ENCODE results near the gene NID2. TPM values are rescaled to one million over a fixed set of nuclear protein-coding genes. Genes with fewer than 3 reads are reported as not detected.
A peak's percentile ranks its signal among the peaks of the same experiment; 100 is the strongest.

Gene NID2
- total and polyA plus RNA-seq, 3 experiments from 2014 or later, result 0.30 TPM; not detected in 2

DNA sequence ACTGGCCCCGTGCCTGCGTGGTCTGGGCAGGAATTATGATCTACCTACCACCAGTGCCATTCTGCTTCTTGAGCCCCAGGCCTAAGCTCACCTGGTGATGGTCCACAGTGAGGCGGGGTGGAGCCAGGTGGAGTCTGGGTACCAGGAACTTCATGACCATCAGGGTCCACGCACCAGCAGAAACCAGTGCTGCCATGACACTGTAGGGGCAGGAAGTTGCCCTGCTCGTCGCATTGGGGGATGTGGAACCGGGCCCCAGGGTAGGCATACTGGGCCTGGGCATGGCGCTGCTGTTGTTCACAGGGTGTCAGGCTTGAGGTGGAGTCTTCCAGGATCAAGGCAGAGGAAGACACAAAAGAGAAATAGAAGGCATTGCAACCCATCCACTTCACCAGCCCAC is 49.9 kb downstream of the NID2 start:
- no peak overlapping the region for H3K4me3 ChIP-seq (ENCODE audit: low read length)
- Mint-ChIP-seq H3K9me3 (no peaks in the 10 kb centered on the region), H3K4me3 (no peak overlapping the region), H3K36me3 (no peaks in the 10 kb centered on the region), H3K4me1 (peaks cover 0 to 7% (median 4%) of the 10 kb centered on the region in 3 donors), H3K27me3 (peaks cover 0 to 11% of the 10 kb centered on the region in 2 donors), H3K27ac (no peak overlapping the region)
- DNase-seq, result no peak
- CTCF ChIA-PET, result interaction anchor here (0.7 kb wide), 1 partner anchor 25 kb away, joined by 3 read pairs; no protein-coding TSS in a partner anchor
- H3K27me3 ChIP-seq (ENCODE audit: insufficient read depth, low read length, poor library complexity, severe bottlenecking), result no peaks in the 10 kb centered on the region
- H3K27ac ChIP-seq (ENCODE audit: low read depth, low read length), result no peak overlapping the region
- POLR2A ChIA-PET, result no interaction called here
- no peaks in the 10 kb centered on the region for H3K36me3 ChIP-seq (ENCODE audit: insufficient read depth, low read length)
- no peaks in the 10 kb centered on the region for H3K9me3 ChIP-seq (ENCODE audit: low read length)
- peaks cover 7% of the 10 kb centered on the region for H3K4me1 ChIP-seq (ENCODE audit: insufficient read depth, low read length)

GRCh38 chr14:52018252-52018651 is 50.6 kb downstream of the NID2 start:
- Mint-ChIP-seq H3K27me3 (peaks cover 1 to 11% of the 10 kb centered on the region in 2 donors), H3K4me1 (peaks cover 0 to 7% (median 4%) of the 10 kb centered on the region in 3 donors), H3K36me3 (no peaks in the 10 kb centered on the region), H3K9me3 (no peaks in the 10 kb centered on the region), H3K27ac (peak overlapping the region in 1 of 8 donors; percentile 72), H3K4me3 (no peak overlapping the region)
- CTCF ChIA-PET, result no interaction called here
- Histone ChIP-seq H3K4me1 (ENCODE audit: insufficient read depth, low read length) (peaks cover 7% of the 10 kb centered on the region), H3K36me3 (ENCODE audit: insufficient read depth, low read length) (no peaks in the 10 kb centered on the region), H3K27ac (ENCODE audit: low read depth, low read length) (no peak overlapping the region), H3K4me3 (ENCODE audit: low read length) (no peak overlapping the region), H3K9me3 (ENCODE audit: low read length) (no peaks in the 10 kb centered on the region), H3K27me3 (ENCODE audit: insufficient read depth, low read length, poor library complexity, severe bottlenecking) (no peaks in the 10 kb centered on the region)
- POLR2A ChIA-PET, result no interaction called here
- DNase-seq, result no peak

DNA sequence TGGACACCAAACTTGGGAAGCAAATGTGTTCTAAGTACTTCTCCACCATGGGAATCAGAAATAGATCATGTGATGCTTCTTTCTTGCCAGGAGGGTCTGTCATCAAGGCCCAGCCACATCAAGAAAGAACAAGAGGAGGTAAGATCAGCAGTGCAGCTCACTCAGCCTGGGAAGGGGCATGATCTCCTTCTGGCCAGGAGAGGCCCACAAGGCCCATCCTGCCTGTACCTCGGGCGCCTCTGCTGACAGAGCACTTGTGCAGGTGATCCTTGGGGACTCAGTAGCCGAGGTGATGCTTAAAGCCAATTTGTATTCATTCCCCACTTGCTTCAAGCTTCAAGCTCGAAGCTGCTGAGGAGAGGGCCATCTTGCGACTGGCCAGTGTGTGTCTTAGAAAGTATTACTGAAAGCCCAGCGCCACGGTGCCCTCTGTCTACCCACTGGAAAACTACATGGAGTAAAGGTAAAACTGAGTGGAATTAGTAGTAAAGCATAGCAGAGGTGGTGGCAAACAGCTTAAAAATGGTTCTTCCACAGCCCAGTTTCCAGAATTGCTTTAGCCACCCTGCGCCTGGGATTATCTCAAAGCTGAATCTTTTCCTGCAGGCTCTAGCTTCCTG is 53.3 kb downstream of the NID2 start:
- peaks cover 0 to 1% (median 0%) of the 10 kb centered on the region in 3 donors for H3K4me1 Mint-ChIP-seq
- H3K27ac Mint-ChIP-seq, result no peak overlapping the region
- H3K4me3 Mint-ChIP-seq, result no peak overlapping the region
- ChIA-PET POLR2A (no interaction called here), CTCF (no interaction called here)
- H3K36me3 Mint-ChIP-seq, result peaks cover 3 to 13% (median 8%) of the 10 kb centered on the region in 3 donors
- H3K27ac ChIP-seq (ENCODE audit: low read depth, low read length), result no peak overlapping the region
- H3K4me1 ChIP-seq (ENCODE audit: insufficient read depth, low read length), result no peaks in the 10 kb centered on the region
- no peaks in the 10 kb centered on the region for H3K9me3 Mint-ChIP-seq
- H3K36me3 ChIP-seq (ENCODE audit: insufficient read depth, low read length), result peaks cover 6% of the 10 kb centered on the region
- no peak for DNase-seq
- H3K4me3 ChIP-seq (ENCODE audit: low read length), result no peak overlapping the region
- peaks cover 1 to 11% of the 10 kb centered on the region in 2 donors for H3K27me3 Mint-ChIP-seq
- H3K9me3 ChIP-seq (ENCODE audit: low read length), result no peaks in the 10 kb centered on the region
- H3K27me3 ChIP-seq (ENCODE audit: insufficient read depth, low read length, poor library complexity, severe bottlenecking), result no peaks in the 10 kb centered on the region

GRCh38 chr14:52014601-52015267 is 54.1 kb downstream of the NID2 start:
- no peaks in the 10 kb centered on the region for H3K4me1 ChIP-seq (ENCODE audit: insufficient read depth, low read length)
- Mint-ChIP-seq H3K36me3 (peaks cover 3 to 21% (median 9%) of the 10 kb centered on the region in 3 donors), H3K9me3 (no peaks in the 10 kb centered on the region), H3K4me1 (no peaks in the 10 kb centered on the region), H3K27ac (no peak overlapping the region), H3K27me3 (peaks cover 1 to 11% of the 10 kb centered on the region in 2 donors), H3K4me3 (no peak overlapping the region)
- H3K36me3 ChIP-seq (ENCODE audit: insufficient read depth, low read length), result peaks cover 13% of the 10 kb centered on the region
- no peak for DNase-seq
- no peak overlapping the region for H3K4me3 ChIP-seq (ENCODE audit: low read length)
- ChIA-PET CTCF (no interaction called here), POLR2A (no interaction called here)
- no peaks in the 10 kb centered on the region for H3K27me3 ChIP-seq (ENCODE audit: insufficient read depth, low read length, poor library complexity, severe bottlenecking)
- H3K27ac ChIP-seq (ENCODE audit: low read depth, low read length), result no peak overlapping the region
- no peaks in the 10 kb centered on the region for H3K9me3 ChIP-seq (ENCODE audit: low read length)

- Mint-ChIP-seq H3K9me3 (no peaks in the 10 kb centered on the region), H3K4me3 (no peak overlapping the region), H3K27ac (no peak overlapping the region), H3K4me1 (no peaks in the 10 kb centered on the region), H3K36me3 (peaks cover 3 to 27% (median 11%) of the 10 kb centered on the region in 3 donors), H3K27me3 (peaks cover 1 to 11% of the 10 kb centered on the region in 2 donors)
- Histone ChIP-seq H3K9me3 (ENCODE audit: low read length) (no peaks in the 10 kb centered on the region), H3K27me3 (ENCODE audit: insufficient read depth, low read length, poor library complexity, severe bottlenecking) (no peaks in the 10 kb centered on the region), H3K36me3 (ENCODE audit: insufficient read depth, low read length) (peaks cover 19% of the 10 kb centered on the region), H3K4me3 (ENCODE audit: low read length) (no peak overlapping the region), H3K4me1 (ENCODE audit: insufficient read depth, low read length) (no peaks in the 10 kb centered on the region), H3K27ac (ENCODE audit: low read depth, low read length) (no peak overlapping the region)
- DNase-seq, result no peak
- POLR2A ChIA-PET, result no interaction called here
- CTCF ChIA-PET, result no interaction called here
Observed at GRCh38 chr14:52013984-52014600, 54.8 kb downstream of the NID2 start.

DNA sequence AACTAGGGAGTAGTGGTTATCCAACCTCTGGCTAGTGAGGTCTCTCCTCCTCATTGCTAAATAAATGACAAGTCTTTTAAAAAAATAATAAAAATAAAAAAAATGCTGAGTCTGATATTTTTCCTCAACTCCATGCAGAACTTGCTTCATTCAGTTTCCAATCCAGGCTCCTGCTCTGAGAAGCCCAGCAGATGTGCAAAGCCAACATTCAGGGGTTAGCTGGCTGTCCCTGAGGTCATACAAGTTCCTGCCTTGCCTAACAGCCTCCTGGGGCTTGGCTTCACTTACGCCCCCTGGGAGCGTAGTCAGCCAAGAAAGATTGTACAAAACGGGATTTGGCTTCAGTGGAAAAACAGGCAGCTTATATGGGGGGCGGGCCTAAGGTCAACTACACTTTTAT is 56.2 kb downstream of the NID2 start:
- Mint-ChIP-seq H3K4me1 (no peaks in the 10 kb centered on the region), H3K27me3 (peaks cover 1 to 6% of the 10 kb centered on the region in 2 donors), H3K36me3 (peaks cover 3 to 41% (median 15%) of the 10 kb centered on the region in 3 donors), H3K9me3 (no peaks in the 10 kb centered on the region), H3K27ac (no peak overlapping the region), H3K4me3 (no peak overlapping the region)
- no peak overlapping the region for H3K27ac ChIP-seq (ENCODE audit: low read depth, low read length)
- peaks cover 27% of the 10 kb centered on the region for H3K36me3 ChIP-seq (ENCODE audit: insufficient read depth, low read length)
- no peak overlapping the region for H3K4me3 ChIP-seq (ENCODE audit: low read length)
- H3K4me1 ChIP-seq (ENCODE audit: insufficient read depth, low read length), result no peaks in the 10 kb centered on the region
- H3K27me3 ChIP-seq (ENCODE audit: insufficient read depth, low read length, poor library complexity, severe bottlenecking), result no peaks in the 10 kb centered on the region
- no peaks in the 10 kb centered on the region for H3K9me3 ChIP-seq (ENCODE audit: low read length)
- POLR2A ChIA-PET, result no interaction called here
- CTCF ChIA-PET, result no interaction called here
- DNase-seq, result no peak

- peaks cover 6 to 47% (median 18%) of the 10 kb centered on the region in 3 donors for H3K36me3 Mint-ChIP-seq
- no peak overlapping the region for H3K27ac Mint-ChIP-seq
- Histone ChIP-seq H3K4me3 (ENCODE audit: low read length) (no peak overlapping the region), H3K4me1 (ENCODE audit: insufficient read depth, low read length) (no peaks in the 10 kb centered on the region), H3K36me3 (ENCODE audit: insufficient read depth, low read length) (peaks cover 35% of the 10 kb centered on the region), H3K27ac (ENCODE audit: low read depth, low read length) (no peak overlapping the region), H3K27me3 (ENCODE audit: insufficient read depth, low read length, poor library complexity, severe bottlenecking) (no peaks in the 10 kb centered on the region), H3K9me3 (ENCODE audit: low read length) (no peaks in the 10 kb centered on the region)
- H3K4me3 Mint-ChIP-seq, result no peak overlapping the region
- no peaks in the 10 kb centered on the region for H3K4me1 Mint-ChIP-seq
- ChIA-PET CTCF (no interaction called here), POLR2A (no interaction called here)
- no peaks in the 10 kb centered on the region for H3K9me3 Mint-ChIP-seq
- DNase-seq, result no peak
- peaks cover 1 to 3% of the 10 kb centered on the region in 2 donors for H3K27me3 Mint-ChIP-seq
Observed at GRCh38 chr14:52011523-52011922, 57.3 kb downstream of the NID2 start.

GRCh38 chr14:52010173-52010693 is 58.6 kb downstream of the NID2 start:
- Mint-ChIP-seq H3K27me3 (peaks cover 1 to 3% of the 10 kb centered on the region in 2 donors), H3K4me3 (no peak overlapping the region), H3K36me3 (peaks cover 13 to 60% (median 22%) of the 10 kb centered on the region in 3 donors), H3K4me1 (peaks cover 0 to 3% (median 0%) of the 10 kb centered on the region in 3 donors), H3K9me3 (no peaks in the 10 kb centered on the region), H3K27ac (peak overlapping the region in 1 of 8 donors; percentile 8)
- no peaks in the 10 kb centered on the region for H3K9me3 ChIP-seq (ENCODE audit: low read length)
- no peak overlapping the region for H3K4me3 ChIP-seq (ENCODE audit: low read length)
- no peak for DNase-seq
- POLR2A ChIA-PET, result no interaction called here
- H3K4me1 ChIP-seq (ENCODE audit: insufficient read depth, low read length), result no peaks in the 10 kb centered on the region
- H3K27me3 ChIP-seq (ENCODE audit: insufficient read depth, low read length, poor library complexity, severe bottlenecking), result no peaks in the 10 kb centered on the region
- CTCF ChIA-PET, result no interaction called here
- peaks cover 48% of the 10 kb centered on the region for H3K36me3 ChIP-seq (ENCODE audit: insufficient read depth, low read length)
- H3K27ac ChIP-seq (ENCODE audit: low read depth, low read length), result no peak overlapping the region

Measured in CD8-positive, alpha-beta memory T cell (primary cell).